Trophoblast cell (in vitro differentiated cells and primary cell): Measurements from ENCODE around the gene SMARCC2.

Source experiments
- DNase-seq, 2 donors: peaks; one replicate each; pipeline ENCODE4 v3.0.0-alpha.2; 2016
- H2AFZ ChIP-seq: 2 replicates; pipeline ENCODE4 v1.6.1; 2013; ENCODE audit warnings: low read length, moderate library complexity, mild to moderate bottlenecking; ENCODE audit not compliant: insufficient read depth, poor library complexity
- H2AK5ac ChIP-seq: 2 replicates; pipeline ENCODE4 v1.6.1; 2013; ENCODE audit warnings: mild to moderate bottlenecking, low read length
- H2BK120ac ChIP-seq: 2 replicates; pipeline ENCODE4 v1.6.1; 2013; ENCODE audit warnings: low read length, mild to moderate bottlenecking, moderate library complexity; ENCODE audit not compliant: insufficient read depth, poor library complexity
- H2BK12ac ChIP-seq: 2 replicates; pipeline ENCODE4 v1.6.1; 2013; ENCODE audit warnings: mild to moderate bottlenecking, low read length, moderate library complexity
- H2BK5ac ChIP-seq: 2 replicates; pipeline ENCODE4 v1.6.1; 2013; ENCODE audit warnings: low read length, low read depth, moderate library complexity, mild to moderate bottlenecking; ENCODE audit not compliant: poor library complexity
- H3K14ac ChIP-seq: 2 replicates; pipeline ENCODE4 v1.6.1; 2013; ENCODE audit warnings: mild to moderate bottlenecking, low read length
- H3K18ac ChIP-seq: 2 replicates; pipeline ENCODE4 v1.6.1; 2013; ENCODE audit warnings: mild to moderate bottlenecking, low read length
- H3K23ac ChIP-seq: 2 replicates; pipeline ENCODE4 v1.6.1; 2013; ENCODE audit warnings: low read length
- H3K27ac ChIP-seq: 2 replicates; pipeline ENCODE4 v1.5.1; 2013; ENCODE audit warnings: low read depth, mild to moderate bottlenecking, inconsistent platforms, low read length, moderate library complexity
- H3K27me3 ChIP-seq: 2 replicates; pipeline ENCODE4 v1.6.1; 2013; ENCODE audit warnings: inconsistent platforms, mild to moderate bottlenecking, low read length, moderate library complexity; ENCODE audit not compliant: insufficient read depth
- H3K36me3 ChIP-seq, 2 experiments: 1 replicate in 1 of 2; 2 replicates in 1 of 2; pipeline ENCODE4 v1.6.1; 2013; ENCODE audit warnings: low read length in 2 of 2, mild to moderate bottlenecking in 2 of 2, moderate library complexity in 1 of 2; ENCODE audit not compliant: insufficient read depth in 2 of 2, control insufficient read depth in 1 of 2
- H3K4ac ChIP-seq: 2 replicates; pipeline ENCODE4 v1.6.1; 2013; ENCODE audit warnings: low read depth, mild to moderate bottlenecking, low read length, moderate library complexity
- H3K4me1 ChIP-seq, 2 experiments: 1 replicate in 1 of 2; 2 replicates in 1 of 2; pipeline ENCODE4 v1.6.1; 2013; ENCODE audit warnings: low read length in 2 of 2, mild to moderate bottlenecking in 2 of 2, moderate library complexity in 1 of 2; ENCODE audit not compliant: insufficient read depth in 2 of 2, control insufficient read depth in 1 of 2
- H3K4me2 ChIP-seq: 2 replicates; pipeline ENCODE4 v1.6.1; 2013; ENCODE audit warnings: inconsistent platforms, mild to moderate bottlenecking, low read length, moderate library complexity
- H3K4me3 ChIP-seq: 2 replicates; pipeline ENCODE4 v1.5.1; 2013; ENCODE audit warnings: mild to moderate bottlenecking, low read depth, low read length, inconsistent platforms
- H3K79me1 ChIP-seq: one replicate; pipeline ENCODE4 v1.6.1; 2013; ENCODE audit warnings: low read length
- H3K79me2 ChIP-seq: 2 replicates; pipeline ENCODE4 v1.6.1; 2013; ENCODE audit warnings: low read length, mild to moderate bottlenecking; ENCODE audit not compliant: control insufficient read depth, insufficient read depth, poor library complexity
- H3K9ac ChIP-seq: 2 replicates; pipeline ENCODE4 v1.6.1; 2013; ENCODE audit warnings: mild to moderate bottlenecking, low read length
- H3K9me3 ChIP-seq: 2 replicates; pipeline ENCODE4 v1.6.1; 2013; ENCODE audit warnings: low read depth, mild to moderate bottlenecking, control low read depth, inconsistent platforms, low read length; ENCODE audit not compliant: insufficient read depth
- H4K12ac ChIP-seq: 2 replicates; pipeline ENCODE4 v1.6.1; 2013; ENCODE audit warnings: low read depth, mild to moderate bottlenecking, low read length, moderate library complexity
- H4K8ac ChIP-seq: 2 replicates; pipeline ENCODE4 v1.6.1; 2013; ENCODE audit warnings: low read depth, mild to moderate bottlenecking, low read length, moderate library complexity
- H4K91ac ChIP-seq: one replicate; pipeline ENCODE4 v1.6.1; 2013; ENCODE audit warnings: low read depth, mild to moderate bottlenecking, low read length, moderate library complexity
- WGBS: extraction: QIAGEN DNeasy Blood & Tissue Kit; methylation state at CpG from one replicate; pipeline ENCODE4 v1.1.7; 2013; ENCODE audit warnings: missing lambda C conversion rate; ENCODE audit not compliant: insufficient read length, insufficient coverage; ENCODE audit errors: extremely low coverage; 5-methylcytosine and 5-hydroxymethylcytosine counted together

Gene SMARCC2

GRCh38 chr12:56164345-56164729, 24.9 kb downstream of the SMARCC2 start:
- no peak for DNase-seq
- H3K4ac ChIP-seq, result no peak overlapping the region
- no peak overlapping the region for H4K12ac ChIP-seq
- H2BK5ac ChIP-seq, result no peak overlapping the region
- H3K27ac ChIP-seq, result no peak overlapping the region
- H2BK12ac ChIP-seq, result no peak overlapping the region
- H2BK120ac ChIP-seq, result no peak overlapping the region
- no peak overlapping the region for H2AK5ac ChIP-seq
- H3K9ac ChIP-seq, result no peak overlapping the region
- 100% methylated on average over 1 of the region's 17 CpGs for WGBS
- peaks cover 2% of the 10 kb centered on the region for H3K79me1 ChIP-seq
- no peak overlapping the region for H3K18ac ChIP-seq
- no peaks in the 10 kb centered on the region for H3K27me3 ChIP-seq
- no peak overlapping the region for H3K23ac ChIP-seq
- H3K79me2 ChIP-seq, result peaks cover 6% of the 10 kb centered on the region
- H3K14ac ChIP-seq, result no peak overlapping the region
- no peak overlapping the region for H3K4me2 ChIP-seq
- H3K4me3 ChIP-seq, result no peak overlapping the region
- H2AFZ ChIP-seq, result no peak overlapping the region
- no peak overlapping the region for H4K8ac ChIP-seq
- peaks cover 18 to 19% of the 10 kb centered on the region in 2 experiments for H3K4me1 ChIP-seq
- peaks cover 72 to 77% of the 10 kb centered on the region in 2 experiments for H3K36me3 ChIP-seq
- H3K9me3 ChIP-seq, result peaks cover 2% of the 10 kb centered on the region
- H4K91ac ChIP-seq, result no peak overlapping the region

GRCh38 chr12:56163533-56164344, 25.5 kb downstream of the SMARCC2 start:
- Histone ChIP-seq H3K9ac (no peak overlapping the region), H2BK5ac (no peak overlapping the region), H3K23ac (no peak overlapping the region), H4K8ac (no peak overlapping the region), H3K18ac (no peak overlapping the region), H3K79me2 (peaks cover 11% of the 10 kb centered on the region), H3K4ac (no peak overlapping the region), H4K91ac (no peak overlapping the region), H3K9me3 (peaks cover 2% of the 10 kb centered on the region), H3K27me3 (no peaks in the 10 kb centered on the region), H3K4me2 (no peak overlapping the region), H2BK12ac (no peak overlapping the region), H2BK120ac (no peak overlapping the region), H3K14ac (no peak overlapping the region), H2AFZ (no peak overlapping the region), H3K4me1 (peaks cover 18 to 20% of the 10 kb centered on the region in 2 experiments), H3K36me3 (peaks cover 68 to 73% of the 10 kb centered on the region in 2 experiments), H3K27ac (no peak overlapping the region), H2AK5ac (no peak overlapping the region), H4K12ac (no peak overlapping the region), H3K4me3 (peak overlapping the region; percentile 13), H3K79me1 (peaks cover 6% of the 10 kb centered on the region)
- no CpG with 5 or more reads among the region's 11 CpGs for WGBS
- DNase-seq, result peak in 1 of 2 donors; percentile 18

- peak in 1 of 2 donors; percentile 51 for DNase-seq
- Histone ChIP-seq H3K36me3 (peaks cover 59 to 64% of the 10 kb centered on the region in 2 experiments), H2AFZ (no peak overlapping the region), H2AK5ac (no peak overlapping the region), H2BK12ac (no peak overlapping the region), H3K4ac (no peak overlapping the region), H4K8ac (no peak overlapping the region), H2BK120ac (no peak overlapping the region), H4K12ac (no peak overlapping the region), H3K23ac (no peak overlapping the region), H3K4me3 (no peak overlapping the region), H2BK5ac (no peak overlapping the region), H3K27ac (no peak overlapping the region), H3K79me1 (peaks cover 11% of the 10 kb centered on the region), H4K91ac (no peak overlapping the region), H3K9me3 (peaks cover 4% of the 10 kb centered on the region), H3K9ac (no peak overlapping the region), H3K4me1 (peaks cover 18 to 20% of the 10 kb centered on the region in 2 experiments), H3K14ac (no peak overlapping the region), H3K79me2 (peaks cover 16% of the 10 kb centered on the region), H3K18ac (no peak overlapping the region), H3K27me3 (no peaks in the 10 kb centered on the region), H3K4me2 (no peak overlapping the region)
- WGBS, result no CpG with 5 or more reads among the region's 11 CpGs
Measured at GRCh38 chr12:56162468-56163290, 26.6 kb downstream of the SMARCC2 start.

- Histone ChIP-seq H3K4me2 (peak overlapping the region; percentile 83), H3K27me3 (no peaks in the 10 kb centered on the region), H3K9ac (no peak overlapping the region), H3K4me1 (peaks cover 23 to 24% of the 10 kb centered on the region in 2 experiments), H3K18ac (no peak overlapping the region), H3K4me3 (no peak overlapping the region), H3K36me3 (peaks cover 57 to 60% of the 10 kb centered on the region in 2 experiments), H3K79me2 (peaks cover 19% of the 10 kb centered on the region), H4K91ac (no peak overlapping the region), H4K8ac (no peak overlapping the region), H3K23ac (no peak overlapping the region), H2BK12ac (no peak overlapping the region), H2AFZ (no peak overlapping the region), H2BK120ac (no peak overlapping the region), H2BK5ac (no peak overlapping the region), H3K4ac (no peak overlapping the region), H3K9me3 (peaks cover 4% of the 10 kb centered on the region), H4K12ac (no peak overlapping the region), H3K14ac (no peak overlapping the region), H2AK5ac (no peak overlapping the region), H3K27ac (no peak overlapping the region), H3K79me1 (peaks cover 15% of the 10 kb centered on the region)
- DNase-seq, result peak in 1 of 2 donors; percentile 48
- whole genome bisulfite sequencing, result no CpG with 5 or more reads among the region's 10 CpGs
Measured at GRCh38 chr12:56161690-56162351, 27.5 kb downstream of the SMARCC2 start.
